GM04504 (cell line): Measurements from ENCODE around the gene WDR20.
"Not testable (repeated sequence)": the region's sequence is repeated elsewhere in the genome, so short reads cannot be mapped to it uniquely, and the experiment has no call there.

Experiments used
- DNase-seq: peaks from one replicate; pipeline ENCODE4 v3.0.0-alpha.2; 2012; ENCODE audit warnings: low read depth

Gene WDR20

DNA sequence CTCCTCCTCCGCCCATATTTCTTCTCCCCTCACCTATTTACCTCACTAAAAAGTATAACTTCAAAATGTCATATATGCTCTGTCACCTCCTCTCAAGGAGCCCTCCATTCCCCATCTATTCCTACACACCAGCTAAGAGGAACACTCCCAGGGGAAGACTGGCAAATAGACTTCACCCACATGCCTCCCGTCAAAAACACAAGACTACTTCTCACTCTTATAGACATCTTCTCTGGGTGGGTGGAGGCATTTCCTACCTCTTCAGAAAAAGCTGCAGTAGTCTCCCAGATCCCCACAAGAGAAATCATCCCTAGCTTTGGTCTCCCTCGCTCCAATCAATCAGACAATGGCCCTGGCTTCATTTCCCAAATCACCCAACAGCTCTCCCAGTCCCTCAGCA lies 99.1 kb downstream of the WDR20 start:
- DNase-seq: no peak

DNA sequence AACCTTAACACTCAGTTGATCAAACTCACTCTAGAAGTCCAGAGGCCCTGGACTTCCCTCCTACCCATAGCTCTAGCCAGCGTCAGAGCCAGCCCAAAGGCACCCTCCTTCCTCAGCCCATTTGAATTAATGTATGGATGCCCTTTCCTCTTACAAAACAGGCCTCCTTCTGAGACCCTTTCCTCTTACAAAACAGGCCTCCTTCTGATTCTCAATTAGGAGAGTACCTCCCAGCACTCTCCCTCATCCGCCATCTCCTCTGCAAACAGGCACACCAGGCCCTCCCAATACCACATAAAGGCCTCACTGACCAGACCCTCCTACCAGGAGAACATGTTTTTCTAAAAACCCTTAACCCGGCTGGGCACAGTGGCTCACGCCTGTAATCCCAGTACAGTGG lies 99.5 kb downstream of the WDR20 start:
- DNase-seq: no peak

DNA sequence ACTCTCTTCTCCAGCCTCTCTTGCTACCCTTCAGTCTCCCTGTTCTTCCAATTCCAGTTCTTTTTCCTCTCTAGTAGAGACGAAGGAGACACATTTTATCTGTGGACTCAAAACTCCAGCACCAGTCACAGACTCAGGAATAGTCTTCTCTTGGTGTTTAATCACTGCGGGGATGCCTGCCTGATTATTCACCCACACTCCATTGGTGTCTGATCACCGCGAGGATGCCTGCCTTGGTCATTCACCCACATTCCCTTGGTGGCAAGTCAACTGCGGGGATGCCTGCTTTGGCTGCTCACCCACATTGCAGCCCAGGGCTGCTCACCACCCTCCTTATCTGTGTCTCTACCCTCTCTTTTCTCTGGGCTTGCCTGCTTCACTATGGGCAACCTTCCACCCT lies 100.8 kb downstream of the WDR20 start:
- not testable (repeated sequence) for DNase-seq

DNA sequence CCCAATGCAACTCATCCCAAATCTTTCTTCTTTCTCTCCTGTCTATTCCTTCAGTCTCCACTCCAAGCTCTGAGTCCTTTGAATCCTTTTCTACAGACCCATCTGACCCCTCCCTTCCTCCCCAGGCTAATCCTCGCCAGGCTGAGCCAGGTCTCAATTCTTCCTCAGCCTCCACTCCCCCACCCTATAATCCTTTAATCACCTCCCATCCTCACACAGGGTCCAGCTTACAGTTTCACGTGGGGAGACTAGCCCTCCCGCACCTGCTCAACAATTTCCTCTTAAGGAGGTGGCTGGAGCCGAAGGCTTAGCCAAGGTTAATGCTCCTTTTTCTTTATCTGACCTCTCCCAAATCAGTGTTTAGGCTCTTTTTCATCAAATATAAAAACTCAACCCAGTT lies 101.5 kb downstream of the WDR20 start:
- DNase-seq: no peak

DNA sequence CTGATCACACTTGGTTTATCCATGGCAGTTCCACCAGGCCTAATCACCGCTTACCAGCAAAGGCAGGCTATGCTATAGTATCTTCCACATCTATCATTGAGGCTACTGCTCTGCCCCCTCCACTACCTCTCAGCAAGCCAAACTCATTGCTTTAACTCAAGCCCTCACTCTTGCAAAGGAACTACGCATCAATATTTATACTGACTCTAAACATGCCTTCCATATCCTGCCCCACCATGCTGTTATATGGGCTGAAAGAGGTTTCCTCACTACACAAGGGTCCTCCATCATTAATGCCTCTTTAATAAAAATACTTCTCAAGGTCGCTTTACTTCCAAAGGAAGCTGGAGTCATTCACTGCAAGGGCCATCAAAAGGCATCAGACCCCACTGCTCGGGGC lies 104.1 kb downstream of the WDR20 start:
- not testable (repeated sequence) for DNase-seq

DNA sequence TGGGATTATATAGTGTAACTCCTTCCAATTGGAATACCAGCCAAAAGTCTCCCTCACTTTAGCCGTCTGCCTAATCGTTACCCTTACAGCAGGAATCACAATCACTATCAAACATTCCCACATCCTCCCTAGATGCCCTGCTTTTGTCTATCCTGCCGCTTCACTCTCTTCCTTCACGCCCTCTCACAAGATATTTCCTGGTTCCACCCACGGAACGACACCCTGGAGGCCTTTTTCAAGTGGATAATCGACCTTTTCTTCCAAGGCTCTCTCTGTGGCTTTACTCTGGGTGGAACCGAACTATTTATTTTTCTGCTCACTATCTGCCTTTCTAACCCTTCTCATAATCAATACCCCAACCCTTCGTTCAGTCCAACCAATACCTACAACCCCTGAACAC lies 106.4 kb downstream of the WDR20 start:
- no peak for DNase-seq

DNA sequence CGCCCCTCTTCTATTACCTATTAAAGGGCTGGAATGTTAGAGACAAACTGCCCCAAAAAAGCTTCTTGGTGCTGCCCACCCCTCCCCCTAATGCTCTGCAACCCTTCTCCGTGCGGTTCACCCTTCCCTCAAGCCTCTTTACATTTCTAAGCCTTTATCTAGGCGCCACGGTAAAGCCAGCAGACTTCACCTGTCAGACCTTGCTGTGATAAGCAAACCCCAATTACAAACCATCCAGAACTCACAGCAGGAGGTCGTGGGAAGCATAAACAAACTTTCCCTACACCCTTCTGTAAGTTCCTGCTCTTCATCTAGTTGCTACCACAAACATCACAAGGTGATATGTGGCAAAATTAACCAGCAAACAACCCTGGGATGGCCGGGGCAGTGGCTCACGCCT lies 108.4 kb downstream of the WDR20 start:
- DNase-seq: no peak

DNA sequence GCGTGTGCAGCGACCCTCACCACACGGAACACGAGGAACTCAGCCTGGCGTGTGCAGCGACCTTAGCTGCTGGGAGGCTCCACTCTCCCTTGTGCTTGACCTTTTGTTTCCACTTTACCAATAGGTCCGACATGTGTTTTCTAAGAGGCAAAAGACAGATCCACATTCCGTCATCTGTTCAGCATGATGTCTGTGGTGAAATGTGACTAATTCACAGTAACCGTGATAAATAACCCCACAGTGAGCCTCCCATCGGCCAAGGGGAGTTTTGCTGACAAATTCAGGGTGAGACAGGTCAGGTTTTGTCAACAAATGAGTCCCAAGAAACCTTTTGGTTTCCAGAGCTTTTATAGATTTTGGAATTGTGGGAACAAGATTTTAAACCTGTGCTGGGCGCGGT lies 109.3 kb downstream of the WDR20 start:
- DNase-seq: no peak

DNA sequence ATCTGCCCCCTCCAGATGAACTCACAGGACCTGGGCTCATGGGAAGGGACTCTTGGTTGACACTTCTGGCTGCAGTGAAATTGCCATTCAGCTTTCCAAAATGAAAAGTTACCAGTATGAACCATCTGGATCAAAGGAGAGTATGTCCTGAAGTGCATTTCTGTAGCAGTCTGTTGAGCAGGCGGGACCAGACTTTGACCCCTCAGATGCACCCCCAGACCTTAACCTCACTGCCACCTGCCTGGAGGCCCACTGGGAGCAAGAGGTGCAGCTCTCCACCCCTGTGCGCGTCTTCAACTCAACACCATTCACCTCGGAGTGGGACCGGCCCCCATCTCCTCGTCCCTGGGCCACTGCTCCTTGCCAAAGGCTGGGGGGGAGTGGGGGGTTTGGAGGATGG lies 110.3 kb downstream of the WDR20 start:
- DNase-seq: no peak

DNA sequence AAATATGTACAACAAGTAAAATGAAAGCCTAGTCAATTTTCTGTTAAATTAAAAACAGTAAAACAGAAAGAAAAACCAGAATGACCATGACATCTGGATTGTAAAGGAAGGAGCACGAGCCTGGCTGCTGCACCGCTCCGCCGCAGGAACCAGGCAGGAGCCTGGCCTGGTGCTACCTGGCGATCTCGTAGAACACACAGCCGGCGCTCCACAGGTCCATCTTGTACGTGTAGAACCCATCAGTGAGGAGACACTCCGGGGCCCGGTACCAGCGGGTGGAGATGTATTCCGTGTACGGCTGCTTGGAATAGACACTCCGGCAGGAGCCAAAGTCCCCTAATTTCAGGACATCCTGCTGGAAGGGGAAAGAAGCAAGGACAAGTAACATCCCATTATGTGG lies 110.9 kb downstream of the WDR20 start:
- DNase-seq: no peak

DNA sequence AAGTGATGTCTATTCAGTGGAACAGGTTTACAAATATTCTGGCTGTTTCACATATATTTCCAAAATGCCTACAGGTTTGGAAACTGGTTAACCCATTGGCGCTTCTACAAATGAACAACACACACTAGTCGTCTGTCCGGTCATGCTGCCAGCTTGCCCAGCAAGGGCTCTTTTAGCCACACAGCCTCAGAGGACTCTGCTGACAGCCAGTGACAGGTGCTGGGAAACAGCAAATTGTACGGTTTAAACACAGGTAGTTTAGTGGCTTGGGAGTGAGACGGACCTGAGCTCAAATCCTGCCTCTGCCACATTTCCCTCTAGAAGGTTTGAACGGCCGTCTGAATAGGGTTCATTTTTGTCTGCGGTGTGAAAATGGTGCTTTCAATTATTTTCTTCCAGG lies 111.5 kb downstream of the WDR20 start:
- DNase-seq: no peak

DNA sequence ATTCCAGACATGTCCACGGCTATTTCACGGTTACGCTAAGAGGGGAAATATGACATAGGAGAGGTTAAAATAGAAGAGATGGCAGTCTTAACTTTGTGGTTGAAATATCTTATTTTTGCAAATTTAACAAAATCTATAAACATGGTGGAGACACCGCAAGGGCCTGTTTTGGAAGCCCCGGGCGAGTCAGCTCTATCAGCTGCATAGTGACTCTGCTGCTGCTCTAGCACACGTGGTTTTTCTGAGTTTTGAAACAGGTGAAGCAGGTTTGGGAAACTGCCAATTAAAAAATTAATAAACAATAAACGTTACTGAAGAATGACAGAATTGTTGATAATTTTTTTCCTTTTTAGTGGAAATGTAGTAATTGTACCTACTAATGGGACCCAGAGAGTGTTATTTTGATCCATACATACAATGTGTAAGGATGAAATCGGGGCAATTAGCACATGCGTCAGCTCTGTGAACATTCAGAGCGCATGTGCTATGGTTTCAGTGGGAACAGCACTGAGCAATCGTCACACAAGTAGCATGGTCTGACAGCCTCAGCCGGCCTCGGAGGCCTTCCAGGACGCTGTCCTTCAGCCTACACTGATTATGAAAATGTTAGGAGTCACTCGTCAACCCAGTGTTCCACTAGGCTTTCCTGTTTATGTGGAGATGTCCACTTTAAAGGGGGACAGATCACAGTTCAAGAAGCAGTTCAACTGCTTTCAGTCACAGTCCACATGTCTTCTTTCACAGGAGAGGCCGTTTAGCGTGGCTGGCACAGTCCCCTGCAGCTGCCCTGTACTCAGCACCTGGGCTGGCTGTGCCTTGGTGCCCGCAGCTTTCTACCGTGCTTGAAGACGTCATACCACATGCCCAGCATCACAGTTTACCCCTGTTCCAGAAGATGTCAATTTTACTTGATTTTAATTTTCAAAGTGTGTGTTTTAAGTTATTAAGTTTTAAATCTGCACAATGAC lies 113.4 kb downstream of the WDR20 start:
- DNase-seq: no peak

DNA sequence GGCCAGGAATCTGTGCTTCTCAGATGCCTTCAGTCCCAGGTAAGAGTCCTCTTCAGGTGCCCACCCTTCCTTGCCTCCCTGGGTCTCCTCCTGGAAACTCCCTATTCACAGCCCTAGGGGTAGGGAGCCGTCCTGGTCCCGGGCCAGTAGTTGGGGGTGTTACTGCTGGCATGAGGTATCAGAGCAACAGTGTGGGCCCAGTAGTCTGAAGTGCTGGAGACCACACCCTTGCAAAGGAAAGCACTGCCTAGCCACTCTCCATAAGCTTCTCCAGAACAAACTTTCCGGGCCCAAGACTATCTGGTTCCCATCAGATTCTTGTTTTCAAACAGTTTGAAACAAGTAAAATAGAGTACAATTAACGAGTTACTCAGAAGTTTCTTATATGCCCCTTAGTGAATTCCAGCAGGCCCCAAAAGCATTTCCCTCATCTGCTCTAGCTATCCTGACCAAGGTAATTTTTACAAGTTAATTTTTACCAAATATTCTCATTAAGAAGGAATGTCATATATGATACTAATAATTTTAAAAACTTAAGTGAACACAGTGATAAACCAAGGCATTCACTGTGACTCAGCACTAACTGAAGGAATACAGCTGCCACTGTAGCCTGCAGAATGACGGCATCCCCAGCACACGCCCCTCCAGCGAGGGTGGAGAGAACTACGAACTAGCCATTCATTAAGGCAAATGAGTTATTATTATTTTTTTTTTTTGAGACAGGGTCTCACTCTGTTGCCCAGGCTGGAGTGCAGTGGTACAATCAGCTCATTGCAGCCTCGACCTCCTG lies 115.9 kb downstream of the WDR20 start:
- no peak for DNase-seq

DNA sequence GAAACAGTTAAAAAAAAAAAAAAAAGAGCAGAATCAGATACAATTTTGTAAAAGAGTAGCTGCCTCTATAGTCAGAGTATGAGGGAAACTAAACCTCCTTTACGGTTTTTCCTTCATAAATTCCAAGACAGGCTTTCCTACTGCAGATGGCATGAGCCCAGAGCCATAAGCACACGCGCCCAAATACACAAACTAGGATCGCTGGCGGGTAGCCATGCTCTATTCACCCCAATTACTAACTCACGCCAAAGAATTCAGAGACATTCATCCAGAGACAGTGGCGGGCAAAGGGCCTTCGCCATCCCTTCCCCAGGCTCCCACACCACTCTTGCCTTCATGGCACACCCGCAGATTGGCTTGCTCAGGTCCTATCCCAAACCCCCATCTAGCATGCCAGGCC lies 117.0 kb downstream of the WDR20 start:
- DNase-seq: no peak

DNA sequence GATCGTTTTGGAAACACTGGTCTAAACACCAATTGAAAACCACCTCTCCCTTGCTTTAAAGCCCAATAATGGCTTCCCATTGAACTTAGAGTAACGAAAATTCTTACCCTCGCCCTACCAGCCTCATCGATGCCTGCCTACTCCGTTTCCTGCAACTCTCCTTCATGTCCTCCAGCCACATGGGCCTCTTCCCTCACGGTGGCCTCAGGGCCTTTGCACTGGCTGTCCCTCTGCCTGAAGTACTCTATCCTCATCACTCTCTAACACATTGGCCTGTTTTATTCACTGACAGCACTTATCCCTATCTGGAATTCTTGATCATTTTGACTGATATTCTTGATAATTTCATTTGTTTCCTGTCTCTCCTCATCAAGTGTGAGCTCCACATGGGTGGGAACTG lies 118.4 kb downstream of the WDR20 start:
- no peak for DNase-seq
